ENCODE results near the gene PGAM1. TPM values are rescaled to one million over a fixed set of nuclear protein-coding genes. Genes with fewer than 3 reads are reported as not detected.
"Not testable (repeated sequence)": the region's sequence is repeated elsewhere in the genome, so short reads cannot be mapped to it uniquely, and the experiment has no call there.

Gene PGAM1
- total RNA-seq, 3 donors from 2014 or later: 162 to 182 (median 171) TPM

GRCh38 chr10:97401455-97401919 lies 24.5 kb upstream of the PGAM1 start:
- Histone ChIP-seq H3K4me3 (peak overlapping the region; percentile 76 to 82 (median 79)), H3K4me1 (peaks cover 5 to 6% of the 10 kb centered on the region in 2 donors), H3K36me3 (no peaks in the 10 kb centered on the region), H3K9me3 (no peaks in the 10 kb centered on the region), H3K27me3 (no peaks in the 10 kb centered on the region), H3K27ac (peak overlapping the region; percentile 85)
- TF ChIP-seq CTCF (IDR thresholded peaks at IDR 0.05) (no peak), POLR2AphosphoS5 (IDR thresholded peaks at IDR 0.05) (no peak), POLR2A (IDR thresholded peaks at IDR 0.05) (no peak)
- intact Hi-C loops (cut with DNase I; ENCODE audit: low total_unique reads): no loop called here
- DNase-seq (ENCODE audit: low spot score in 2 of 2): no peak

GRCh38 chr10:97404044-97404443 lies 21.9 kb upstream of the PGAM1 start:
- DNase-seq (ENCODE audit: low spot score in 2 of 2): no peak
- TF ChIP-seq POLR2AphosphoS5 (IDR thresholded peaks at IDR 0.05) (no peak), CTCF (IDR thresholded peaks at IDR 0.05) (no peak), POLR2A (IDR thresholded peaks at IDR 0.05) (no peak)
- no peak overlapping the region for H3K4me3 ChIP-seq
- no peaks in the 10 kb centered on the region for H3K27me3 ChIP-seq
- H3K9me3 ChIP-seq: no peaks in the 10 kb centered on the region
- H3K36me3 ChIP-seq: no peaks in the 10 kb centered on the region
- H3K27ac ChIP-seq: no peak overlapping the region
- intact Hi-C loops (cut with DNase I; ENCODE audit: low total_unique reads): no loop called here
- H3K4me1 ChIP-seq: peaks cover 6 to 12% of the 10 kb centered on the region in 2 donors

GRCh38 chr10:97406064-97406463 lies 19.9 kb upstream of the PGAM1 start:
- intact Hi-C loops (cut with DNase I; ENCODE audit: low total_unique reads): no loop called here
- peaks cover 0 to 7% of the 10 kb centered on the region in 2 donors for H3K4me1 ChIP-seq
- H3K27ac ChIP-seq: no peak overlapping the region
- DNase-seq (ENCODE audit: low spot score in 2 of 2): no peak
- H3K4me3 ChIP-seq: no peak overlapping the region
- TF ChIP-seq CTCF (IDR thresholded peaks at IDR 0.05) (no peak), POLR2AphosphoS5 (IDR thresholded peaks at IDR 0.05) (no peak), POLR2A (IDR thresholded peaks at IDR 0.05) (no peak)
- H3K9me3 ChIP-seq: no peaks in the 10 kb centered on the region
- no peaks in the 10 kb centered on the region for H3K36me3 ChIP-seq
- H3K27me3 ChIP-seq: no peaks in the 10 kb centered on the region

DNA sequence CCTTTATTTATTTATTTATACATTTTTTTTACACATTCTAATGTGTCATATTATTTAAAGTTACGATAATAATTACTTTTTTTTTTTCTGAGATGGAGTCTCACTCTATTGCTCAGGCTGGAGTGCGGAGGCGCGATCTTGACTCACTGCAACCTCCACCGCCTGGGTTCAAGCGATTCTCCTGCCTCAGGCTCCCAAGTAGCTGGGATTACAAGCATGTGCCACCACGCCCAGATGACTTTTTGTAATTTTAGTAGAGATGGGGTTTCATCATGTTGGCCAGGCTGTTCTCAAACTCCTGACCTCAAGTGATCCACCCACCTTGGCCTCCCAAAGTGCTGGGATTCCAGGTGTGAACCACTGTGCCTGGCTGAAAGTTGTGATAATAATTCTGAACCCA lies 19.5 kb upstream of the PGAM1 start:
- H3K27me3 ChIP-seq; H3K36me3 ChIP-seq; intact Hi-C loops (cut with DNase I; ENCODE audit: low total_unique reads); H3K9me3 ChIP-seq; H3K4me1 ChIP-seq; H3K4me3 ChIP-seq; H3K27ac ChIP-seq; DNase-seq (ENCODE audit: low spot score in 2 of 2): not testable (repeated sequence)

GRCh38 chr10:97407211-97407951 lies 18.6 kb upstream of the PGAM1 start:
- Histone ChIP-seq H3K9me3 (no peaks in the 10 kb centered on the region), H3K4me1 (peaks cover 0 to 7% of the 10 kb centered on the region in 2 donors), H3K36me3 (no peaks in the 10 kb centered on the region), H3K4me3 (no peak overlapping the region), H3K27ac (no peak overlapping the region), H3K27me3 (no peaks in the 10 kb centered on the region)
- TF ChIP-seq POLR2A (IDR thresholded peaks at IDR 0.05) (no peak), POLR2AphosphoS5 (IDR thresholded peaks at IDR 0.05) (no peak), CTCF (IDR thresholded peaks at IDR 0.05) (peak; percentile 63 to 84 (median 78))
- peak in 1 of 2 donors; percentile 38 for DNase-seq (ENCODE audit: low spot score in 2 of 2)
- intact Hi-C loops (cut with DNase I; ENCODE audit: low total_unique reads): no loop called here

All from breast epithelium (tissue), 4 donors.